Fibroblast of pulmonary artery (primary cell): ENCODE measurements around the gene LGALS1.
"Not testable (repeated sequence)": the region's sequence is repeated elsewhere in the genome, so short reads cannot be mapped to it uniquely, and the experiment has no call there.

ENCODE experiments used
- DNase-seq: peaks from one replicate; pipeline ENCODE4 v3.0.0-alpha.2; 2010; ENCODE audit warnings: low read depth
- H3K4me3 ChIP-seq: replicated peaks from 2 replicates; pipeline ENCODE4 v1.5.1; 2011; ENCODE audit warnings: low read depth, mild to moderate bottlenecking, control low read depth, low read length, moderate library complexity
- TF ChIP-seq, protein P1 (sequence below): IDR thresholded peaks from 2 replicates; pipeline ENCODE4 v1.5.1; 2011; ENCODE audit warnings: mild to moderate bottlenecking, control low read depth, low read length, inconsistent platforms; ENCODE audit errors: missing control alignments

Gene LGALS1

DNA sequence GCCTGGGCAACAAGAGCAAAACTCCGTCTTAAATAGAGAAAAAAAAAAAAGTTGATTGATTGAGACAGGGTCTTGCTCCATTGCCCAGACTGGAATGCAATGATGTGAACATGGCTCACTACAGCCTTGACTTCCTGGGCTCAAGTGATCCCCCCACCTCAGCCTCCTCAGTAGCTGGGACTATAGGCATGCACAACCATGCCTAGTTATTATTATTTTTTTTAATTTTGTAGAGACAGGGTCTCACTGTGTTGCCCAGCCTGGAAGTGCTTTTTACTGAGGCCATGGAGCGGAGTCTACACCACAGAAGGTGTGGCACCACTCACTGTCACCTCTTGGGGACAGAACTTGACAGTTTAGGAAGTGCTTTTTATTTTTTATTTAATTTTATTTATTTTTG is 39.2 kb downstream of the LGALS1 start:
- no peak for DNase-seq
- no peak overlapping the region for H3K4me3 ChIP-seq
- TF ChIP-seq, protein P1, sequence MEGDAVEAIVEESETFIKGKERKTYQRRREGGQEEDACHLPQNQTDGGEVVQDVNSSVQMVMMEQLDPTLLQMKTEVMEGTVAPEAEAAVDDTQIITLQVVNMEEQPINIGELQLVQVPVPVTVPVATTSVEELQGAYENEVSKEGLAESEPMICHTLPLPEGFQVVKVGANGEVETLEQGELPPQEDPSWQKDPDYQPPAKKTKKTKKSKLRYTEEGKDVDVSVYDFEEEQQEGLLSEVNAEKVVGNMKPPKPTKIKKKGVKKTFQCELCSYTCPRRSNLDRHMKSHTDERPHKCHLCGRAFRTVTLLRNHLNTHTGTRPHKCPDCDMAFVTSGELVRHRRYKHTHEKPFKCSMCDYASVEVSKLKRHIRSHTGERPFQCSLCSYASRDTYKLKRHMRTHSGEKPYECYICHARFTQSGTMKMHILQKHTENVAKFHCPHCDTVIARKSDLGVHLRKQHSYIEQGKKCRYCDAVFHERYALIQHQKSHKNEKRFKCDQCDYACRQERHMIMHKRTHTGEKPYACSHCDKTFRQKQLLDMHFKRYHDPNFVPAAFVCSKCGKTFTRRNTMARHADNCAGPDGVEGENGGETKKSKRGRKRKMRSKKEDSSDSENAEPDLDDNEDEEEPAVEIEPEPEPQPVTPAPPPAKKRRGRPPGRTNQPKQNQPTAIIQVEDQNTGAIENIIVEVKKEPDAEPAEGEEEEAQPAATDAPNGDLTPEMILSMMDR = no peak

DNA sequence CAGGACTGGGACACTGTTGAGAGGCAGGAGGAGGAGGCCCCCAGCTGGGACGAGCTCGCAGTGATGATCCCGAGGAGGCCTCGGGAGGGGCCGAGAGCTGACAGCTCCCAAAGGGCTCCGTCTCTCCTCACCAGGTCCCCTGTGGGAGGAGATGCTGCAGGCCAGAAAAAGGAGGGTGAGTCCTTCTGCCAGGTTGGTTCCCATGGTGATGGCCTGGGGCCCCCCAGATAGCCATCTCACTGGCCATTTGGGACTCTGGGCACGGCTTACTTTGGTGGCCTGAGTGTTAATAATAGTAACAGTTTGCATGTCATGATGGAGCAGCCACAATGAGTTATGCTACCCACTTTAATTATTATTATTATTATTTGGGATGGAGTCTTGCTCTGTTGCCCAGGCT is 40.3 kb downstream of the LGALS1 start:
- DNase-seq = no peak
- no peak overlapping the region for H3K4me3 ChIP-seq
- TF ChIP-seq, protein P1 = no peak

DNA sequence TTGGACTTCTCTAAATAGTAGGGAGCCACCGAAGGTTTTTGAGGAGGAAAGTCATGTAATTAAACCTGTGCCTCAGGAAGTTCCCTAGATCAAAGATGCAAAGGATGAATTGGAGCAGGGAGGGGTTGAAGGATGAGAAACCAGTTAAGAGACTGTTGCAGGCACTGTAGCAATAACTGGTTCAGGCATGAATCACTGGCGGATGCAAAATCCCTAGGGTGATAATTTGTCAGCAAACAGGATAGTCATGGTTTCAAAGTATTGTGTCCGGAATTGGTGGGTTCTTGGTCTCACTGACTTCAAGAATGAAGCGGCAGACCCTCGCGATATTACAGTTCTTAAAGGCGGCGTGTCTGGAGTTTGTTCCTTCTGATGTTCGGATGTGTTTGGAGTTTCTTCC is 41.3 kb downstream of the LGALS1 start:
- H3K4me3 ChIP-seq = no peak overlapping the region
- TF ChIP-seq, protein P1 = no peak
- DNase-seq = no peak

DNA sequence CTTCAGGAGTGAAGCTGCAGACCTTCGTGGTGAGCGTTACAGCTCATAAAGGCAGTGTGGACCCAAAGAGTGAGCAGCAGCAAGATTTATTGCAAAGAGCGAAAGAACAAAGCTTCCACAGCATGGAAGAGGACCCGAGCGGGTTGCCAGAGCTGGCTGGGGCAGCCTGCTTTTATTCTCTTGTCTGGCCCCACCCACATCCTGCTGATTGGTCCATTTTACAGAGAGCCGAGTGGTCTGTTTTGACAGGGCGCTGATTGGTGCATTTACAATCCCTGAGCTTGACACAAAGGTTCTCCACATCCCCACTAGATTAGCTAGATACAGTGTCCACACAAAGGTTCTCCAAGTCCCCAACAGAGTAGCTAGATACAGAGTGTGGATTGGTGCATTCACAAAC is 41.8 kb downstream of the LGALS1 start:
- DNase-seq, H3K4me3 ChIP-seq: not testable (repeated sequence)

DNA sequence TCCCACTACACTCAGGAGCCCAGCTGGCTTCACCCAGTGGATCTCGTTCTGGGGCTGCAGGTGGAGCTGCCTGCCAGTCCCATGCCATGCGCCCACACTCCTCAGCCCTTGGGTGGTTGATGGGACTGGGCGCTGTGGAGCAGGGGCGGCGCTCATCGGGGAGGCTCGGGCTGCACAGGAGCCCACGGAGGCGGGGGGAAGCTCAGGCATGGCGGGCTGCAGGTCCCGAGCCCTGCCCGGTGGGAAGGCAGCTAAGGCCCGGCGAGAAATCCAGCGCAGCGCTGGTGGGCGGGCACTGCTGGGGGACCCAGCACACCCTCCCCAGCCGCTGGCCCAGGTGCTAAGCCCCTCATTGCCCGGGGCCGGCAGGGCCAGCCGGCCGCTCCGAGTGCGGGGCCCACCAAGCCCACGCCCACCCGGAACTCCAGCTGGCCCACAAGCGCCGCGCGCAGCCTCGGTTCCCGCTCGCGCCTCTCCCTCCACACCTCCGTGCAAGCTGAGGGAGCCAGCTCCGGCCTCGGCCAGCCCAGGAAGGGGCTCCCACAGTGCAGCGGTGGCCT is 42.4 kb downstream of the LGALS1 start:
- DNase-seq, H3K4me3 ChIP-seq: not testable (repeated sequence)

DNA sequence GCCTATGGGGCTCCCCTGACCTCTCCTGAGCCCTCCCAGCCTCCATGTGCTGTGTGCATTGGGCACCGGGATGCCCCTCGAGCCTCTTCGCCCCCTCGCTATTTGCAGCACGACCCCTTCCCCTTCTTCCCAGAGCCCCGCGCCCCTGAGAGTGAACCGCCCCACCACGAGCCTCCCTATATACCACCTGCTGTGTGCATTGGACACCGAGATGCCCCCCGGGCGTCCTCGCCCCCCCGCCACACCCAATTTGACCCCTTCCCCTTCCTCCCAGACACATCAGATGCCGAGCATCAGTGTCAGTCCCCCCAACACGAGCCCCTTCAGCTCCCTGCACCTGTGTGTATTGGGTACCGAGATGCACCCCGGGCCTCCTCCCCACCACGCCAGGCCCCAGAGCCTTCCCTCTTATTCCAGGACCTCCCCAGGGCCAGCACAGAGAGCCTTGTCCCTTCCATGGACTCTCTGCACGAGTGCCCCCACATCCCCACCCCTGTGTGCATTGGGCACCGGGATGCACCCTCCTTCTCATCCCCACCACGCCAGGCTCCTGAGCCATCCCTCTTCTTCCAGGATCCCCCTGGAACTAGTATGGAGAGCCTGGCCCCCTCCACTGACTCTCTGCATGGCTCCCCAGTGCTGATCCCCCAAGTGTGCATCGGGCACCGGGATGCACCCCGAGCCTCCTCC is 50.3 kb downstream of the LGALS1 start:
- TF ChIP-seq, protein P1 = no peak
- H3K4me3 ChIP-seq = no peak overlapping the region
- no peak for DNase-seq

DNA sequence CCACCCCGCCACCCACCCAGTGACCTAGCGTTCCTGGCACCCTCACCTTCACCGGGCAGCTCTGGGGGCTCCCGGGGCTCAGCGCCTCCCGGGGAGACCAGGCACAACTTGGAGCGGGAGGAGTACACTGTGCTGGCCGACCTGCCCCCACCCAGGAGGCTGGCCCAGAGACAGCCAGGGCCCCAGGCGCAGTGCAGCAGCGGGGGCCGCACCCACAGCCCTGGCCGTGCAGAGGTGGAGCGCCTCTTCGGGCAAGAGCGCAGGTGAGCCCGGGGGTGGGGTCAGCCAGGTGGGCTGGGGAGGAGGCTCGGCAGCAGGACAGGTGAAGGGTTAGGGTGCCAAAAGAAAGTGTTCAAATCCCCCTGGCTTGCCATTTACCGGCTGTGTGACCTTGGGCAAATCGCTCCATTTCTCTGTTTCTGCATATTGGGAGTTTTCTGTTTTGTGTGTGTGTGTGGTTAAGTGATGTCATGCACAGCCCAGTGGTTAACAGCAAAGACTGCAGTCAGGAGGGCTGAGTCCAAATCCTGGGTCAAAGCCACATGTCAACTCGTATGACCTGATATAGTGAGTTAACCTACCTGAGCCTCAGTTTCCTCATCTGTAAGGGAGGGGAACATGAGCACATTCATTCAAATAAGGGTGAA is 50.9 kb downstream of the LGALS1 start:
- TF ChIP-seq, protein P1 = peak; percentile 26
- H3K4me3 ChIP-seq = no peak overlapping the region
- DNase-seq = peak; percentile 47

DNA sequence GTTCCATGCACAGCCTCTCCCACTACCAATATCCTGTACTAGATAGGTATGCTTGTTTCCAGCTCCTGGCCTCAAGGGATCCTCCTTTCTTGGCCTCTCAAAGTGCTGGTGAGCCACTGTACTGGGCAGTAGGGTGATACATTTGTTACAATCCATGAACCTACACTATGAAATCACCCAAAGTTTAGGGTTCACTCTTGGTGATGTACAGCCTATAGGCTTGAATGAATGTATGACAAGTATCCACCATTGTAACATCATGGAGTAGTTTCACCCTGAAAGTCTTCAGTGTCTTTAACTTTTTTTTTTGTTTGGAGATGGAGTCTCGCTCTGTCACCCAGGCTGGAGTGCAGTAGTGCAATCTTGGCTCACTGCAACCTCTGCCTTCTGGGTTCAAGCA is 53.2 kb downstream of the LGALS1 start:
- TF ChIP-seq, protein P1 = no peak

More for the DNA sequence above, 53.2 kb downstream of the LGALS1 start:
- no peak overlapping the region for H3K4me3 ChIP-seq
- no peak for DNase-seq
